Parathyroid adenoma (tissue), 2 donors: Measurements from ENCODE around the gene BOLA3.

Source experiments
- H2AFZ ChIP-seq: fragments of 300-600 bp; sonication (generic); one replicate; pipeline ENCODE4 v1.7.0; 2017; ENCODE audit warnings: antibody characterized with exemption, mild to moderate bottlenecking
- H3K27ac ChIP-seq: fragments of 300-600 bp; sonication (generic); one replicate; pipeline ENCODE4 v1.7.0; 2017
- H3K27me3 ChIP-seq: fragments of 300-600 bp; sonication (generic); one replicate; pipeline ENCODE4 v1.7.0; 2017; ENCODE audit warnings: low read length; ENCODE audit not compliant: control insufficient read depth, insufficient read depth
- H3K36me3 ChIP-seq: fragments of 300-600 bp; sonication (generic); one replicate; pipeline ENCODE4 v1.7.0; 2017; ENCODE audit warnings: low read length; ENCODE audit not compliant: control insufficient read depth, insufficient read depth
- H3K4me1 ChIP-seq: fragments of 300-600 bp; sonication (generic); one replicate; pipeline ENCODE4 v1.7.0; 2017; ENCODE audit warnings: control low read depth
- H3K4me2 ChIP-seq: fragments of 300-600 bp; sonication (generic); one replicate; pipeline ENCODE4 v1.7.0; 2017; ENCODE audit warnings: low read length
- H3K4me3 ChIP-seq: fragments of 300-600 bp; sonication (generic); one replicate; pipeline ENCODE4 v1.7.0; 2017; ENCODE audit warnings: low read depth, low read length
- H3K79me2 ChIP-seq: fragments of 300-600 bp; sonication (generic); one replicate; pipeline ENCODE4 v1.7.0; 2017; ENCODE audit warnings: control low read depth
- H3K9ac ChIP-seq: fragments of 300-600 bp; sonication (generic); one replicate; pipeline ENCODE4 v1.7.0; 2017; ENCODE audit warnings: mild to moderate bottlenecking
- H3K9me3 ChIP-seq: fragments of 300-600 bp; sonication (generic); one replicate; pipeline ENCODE4 v1.7.0; 2017; ENCODE audit warnings: low read length; ENCODE audit not compliant: control insufficient read depth
- TF ChIP-seq, protein P1 (sequence below): fragments of 300-600 bp; sonication (generic); IDR thresholded peaks from one replicate; pipeline ENCODE4 v1.7.0; 2017; ENCODE audit warnings: antibody characterized with exemption, mild to moderate bottlenecking
- donor health status: primary hyperparathyroidism.

BOLA3 gene

DNA sequence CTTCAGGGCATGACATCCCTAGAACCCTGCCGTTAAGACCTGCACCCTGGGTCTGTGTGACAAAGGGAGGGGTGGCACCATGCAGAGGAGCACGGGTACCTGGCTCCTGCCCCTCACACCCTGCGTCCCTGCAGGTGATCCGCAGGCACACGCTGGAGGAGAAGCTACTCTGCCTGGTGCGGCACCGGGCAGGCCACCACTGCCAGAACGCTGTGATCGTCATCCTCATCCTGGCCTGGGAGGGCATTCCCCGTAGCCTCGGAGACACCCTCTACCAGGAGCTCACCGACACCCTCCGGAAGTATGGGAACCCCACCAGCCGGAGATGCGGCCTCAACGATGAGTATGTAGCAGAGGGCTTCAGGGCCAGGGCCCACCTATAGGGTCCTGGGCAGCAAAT, 60.0 kb downstream of the BOLA3 start:
- TF ChIP-seq, protein P1, sequence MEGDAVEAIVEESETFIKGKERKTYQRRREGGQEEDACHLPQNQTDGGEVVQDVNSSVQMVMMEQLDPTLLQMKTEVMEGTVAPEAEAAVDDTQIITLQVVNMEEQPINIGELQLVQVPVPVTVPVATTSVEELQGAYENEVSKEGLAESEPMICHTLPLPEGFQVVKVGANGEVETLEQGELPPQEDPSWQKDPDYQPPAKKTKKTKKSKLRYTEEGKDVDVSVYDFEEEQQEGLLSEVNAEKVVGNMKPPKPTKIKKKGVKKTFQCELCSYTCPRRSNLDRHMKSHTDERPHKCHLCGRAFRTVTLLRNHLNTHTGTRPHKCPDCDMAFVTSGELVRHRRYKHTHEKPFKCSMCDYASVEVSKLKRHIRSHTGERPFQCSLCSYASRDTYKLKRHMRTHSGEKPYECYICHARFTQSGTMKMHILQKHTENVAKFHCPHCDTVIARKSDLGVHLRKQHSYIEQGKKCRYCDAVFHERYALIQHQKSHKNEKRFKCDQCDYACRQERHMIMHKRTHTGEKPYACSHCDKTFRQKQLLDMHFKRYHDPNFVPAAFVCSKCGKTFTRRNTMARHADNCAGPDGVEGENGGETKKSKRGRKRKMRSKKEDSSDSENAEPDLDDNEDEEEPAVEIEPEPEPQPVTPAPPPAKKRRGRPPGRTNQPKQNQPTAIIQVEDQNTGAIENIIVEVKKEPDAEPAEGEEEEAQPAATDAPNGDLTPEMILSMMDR: no peak
- no peak overlapping the region for H3K27ac ChIP-seq
- H3K27me3 ChIP-seq: no peaks in the 10 kb centered on the region
- H3K4me3 ChIP-seq: no peak overlapping the region
- H3K9me3 ChIP-seq: no peaks in the 10 kb centered on the region
- no peaks in the 10 kb centered on the region for H3K36me3 ChIP-seq
- H3K9ac ChIP-seq: no peak overlapping the region
- H3K79me2 ChIP-seq: no peaks in the 10 kb centered on the region
- H3K4me1 ChIP-seq: no peaks in the 10 kb centered on the region
- no peak overlapping the region for H2AFZ ChIP-seq
- no peak overlapping the region for H3K4me2 ChIP-seq

DNA sequence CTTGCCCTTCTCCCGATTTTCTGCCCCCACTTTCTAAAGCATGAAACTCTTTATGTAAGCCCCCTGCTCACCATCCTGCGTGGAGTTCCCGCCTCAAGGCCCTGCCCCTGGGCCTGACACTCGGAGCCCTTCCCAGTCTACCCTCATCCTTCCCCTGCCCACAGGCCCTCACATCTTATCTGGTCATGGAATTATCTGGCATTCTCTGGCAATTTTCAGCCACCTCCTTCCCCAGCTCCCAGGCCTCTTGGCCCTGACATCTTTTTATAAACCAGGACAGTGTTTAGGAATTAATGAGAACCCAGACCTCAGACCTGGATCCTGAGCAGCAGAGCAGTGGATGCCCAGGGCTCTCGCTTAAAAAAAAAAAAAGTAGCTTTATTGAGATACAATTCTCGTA, 61.7 kb downstream of the BOLA3 start:
- Histone ChIP-seq H3K9me3 (no peaks in the 10 kb centered on the region), H3K79me2 (peaks cover 2% of the 10 kb centered on the region), H3K4me1 (no peaks in the 10 kb centered on the region), H2AFZ (no peak overlapping the region), H3K4me2 (no peak overlapping the region), H3K9ac (no peak overlapping the region), H3K36me3 (no peaks in the 10 kb centered on the region), H3K27ac (no peak overlapping the region), H3K4me3 (no peak overlapping the region), H3K27me3 (no peaks in the 10 kb centered on the region)
- TF ChIP-seq, protein P1: no peak
